ENCODE results near the gene PON1.

The PON1 gene

GRCh38 chr7:95342642-95343307 lies 18.4 kb upstream of the PON1 start:
- in situ Hi-C loops (cut with HindIII; ENCODE audit: low sequenced_read_pairs): no loop called here
- DNase-seq (ENCODE audit: low read depth): no peak
- TF ChIP-seq CTCF (IDR thresholded peaks at IDR 0.05; ENCODE audit: low read depth, low read length, missing control alignments): no peak
- no peak overlapping the region for H3K4me3 ChIP-seq (ENCODE audit: low read depth, low read length)

- no peak for TF ChIP-seq CTCF (IDR thresholded peaks at IDR 0.05; ENCODE audit: low read depth, low read length, missing control alignments)
- in situ Hi-C loops (cut with HindIII; ENCODE audit: low sequenced_read_pairs): no loop called here
- DNase-seq (ENCODE audit: low read depth): no peak
- no peak overlapping the region for H3K4me3 ChIP-seq (ENCODE audit: low read depth, low read length)
Observed at GRCh38 chr7:95342029-95342428, 17.7 kb upstream of the PON1 start.

GRCh38 chr7:95340491-95340890 lies 16.2 kb upstream of the PON1 start:
- no peak for TF ChIP-seq CTCF (IDR thresholded peaks at IDR 0.05; ENCODE audit: low read depth, low read length, missing control alignments)
- in situ Hi-C loops (cut with HindIII; ENCODE audit: low sequenced_read_pairs): no loop called here
- no peak overlapping the region for H3K4me3 ChIP-seq (ENCODE audit: low read depth, low read length)
- DNase-seq (ENCODE audit: low read depth): no peak

- no peak for TF ChIP-seq CTCF (IDR thresholded peaks at IDR 0.05; ENCODE audit: low read depth, low read length, missing control alignments)
- no peak overlapping the region for H3K4me3 ChIP-seq (ENCODE audit: low read depth, low read length)
- in situ Hi-C loops (cut with HindIII; ENCODE audit: low sequenced_read_pairs): no loop called here
- no peak for DNase-seq (ENCODE audit: low read depth)
Observed at GRCh38 chr7:95338832-95339231, 14.5 kb upstream of the PON1 start.

- peak; percentile 83 for DNase-seq (ENCODE audit: low read depth)
- H3K4me3 ChIP-seq (ENCODE audit: low read depth, low read length): no peak overlapping the region
- no peak for TF ChIP-seq CTCF (IDR thresholded peaks at IDR 0.05; ENCODE audit: low read depth, low read length, missing control alignments)
- in situ Hi-C loops (cut with HindIII; ENCODE audit: low sequenced_read_pairs): no loop called here
Observed at GRCh38 chr7:95335093-95335492, 10.8 kb upstream of the PON1 start.

GRCh38 chr7:95334447-95334846 lies 10.1 kb upstream of the PON1 start:
- H3K4me3 ChIP-seq (ENCODE audit: low read depth, low read length): no peak overlapping the region
- no peak for DNase-seq (ENCODE audit: low read depth)
- no peak for TF ChIP-seq CTCF (IDR thresholded peaks at IDR 0.05; ENCODE audit: low read depth, low read length, missing control alignments)
- in situ Hi-C loops (cut with HindIII; ENCODE audit: low sequenced_read_pairs): no loop called here

All from astrocyte of the cerebellum (primary cell).